ENCODE data around the gene SNED1.

- TF ChIP-seq CTCF (IDR thresholded peaks at IDR 0.05), result no peak
- no peak for TF ChIP-seq EP300 (IDR thresholded peaks at IDR 0.05)
- no peak for TF ChIP-seq POLR2A (IDR thresholded peaks at IDR 0.05)
Measured at GRCh38 chr2:240965905-240966456, 32.4 kb upstream of the SNED1 start.
